HG03045 (cell line): ENCODE data around the gene GPR37.
A peak's percentile ranks its signal among the peaks of the same experiment; 100 is the strongest.

Experiments
- ATAC-seq: cut with Tn5 transposase; IDR thresholded peaks from one replicate; pipeline ENCODE4 v1.9.1; 2021; ENCODE audit warnings: mild to moderate bottlenecking, moderate library complexity; ENCODE audit not compliant: unreplicated experiment

Gene GPR37

DNA sequence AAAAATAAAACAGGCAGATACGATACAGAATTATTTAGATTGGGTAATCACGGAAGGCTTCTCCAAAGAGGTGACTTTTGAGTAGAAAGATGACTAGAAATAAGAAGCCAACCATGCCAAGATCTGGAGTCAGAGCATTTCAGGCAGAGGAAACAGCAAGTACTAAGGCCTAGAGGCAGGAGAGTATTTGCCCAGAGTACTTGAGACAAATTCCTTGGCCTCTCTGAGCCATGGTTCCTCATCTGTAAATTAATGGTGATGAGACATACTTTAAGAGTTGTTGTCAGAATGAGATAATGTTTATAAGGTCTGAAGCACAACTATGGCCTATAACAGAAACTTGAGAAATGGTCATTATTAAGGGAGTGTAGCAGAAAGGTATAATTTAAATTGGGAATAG is 15.8 kb upstream of the GPR37 start:
- no peak for ATAC-seq

DNA sequence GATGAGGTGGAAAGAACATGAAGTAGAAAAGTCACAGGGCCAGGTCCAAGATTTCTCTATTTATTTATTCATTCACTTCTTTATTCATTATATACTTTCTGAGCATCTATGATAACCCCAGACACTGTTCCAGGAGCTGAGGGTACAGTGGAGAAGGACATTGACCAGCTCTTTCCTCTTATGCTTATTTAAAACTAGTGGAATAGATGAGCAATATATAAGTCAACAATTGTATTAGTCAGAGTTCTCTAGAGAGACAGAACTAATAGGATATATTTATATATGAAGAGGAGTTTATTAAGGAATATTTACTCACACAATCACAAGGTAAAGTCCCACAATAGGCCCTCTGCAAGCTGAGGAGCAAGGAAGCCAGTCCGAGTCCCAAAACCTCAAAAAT is 15.0 kb upstream of the GPR37 start:
- ATAC-seq = no peak

DNA sequence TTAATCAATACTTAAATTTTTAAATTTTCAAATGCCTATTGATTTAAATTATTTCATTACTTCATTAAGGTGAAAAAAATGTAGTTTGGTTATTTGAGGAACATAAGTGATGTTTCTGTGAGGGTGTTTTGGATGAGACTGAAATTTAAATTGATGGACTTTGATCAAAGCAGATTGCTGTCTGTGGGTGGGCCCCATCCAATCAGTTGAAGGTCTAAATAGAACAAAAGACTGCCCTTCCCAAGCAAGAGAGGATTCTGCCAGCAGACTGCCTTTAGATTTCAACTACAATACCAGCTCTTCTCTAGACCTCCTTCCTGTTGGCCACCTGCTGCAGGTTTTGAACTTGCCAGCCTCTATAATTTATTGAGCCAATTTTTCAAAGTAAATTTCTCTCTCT is 14.5 kb upstream of the GPR37 start:
- no peak for ATAC-seq

DNA sequence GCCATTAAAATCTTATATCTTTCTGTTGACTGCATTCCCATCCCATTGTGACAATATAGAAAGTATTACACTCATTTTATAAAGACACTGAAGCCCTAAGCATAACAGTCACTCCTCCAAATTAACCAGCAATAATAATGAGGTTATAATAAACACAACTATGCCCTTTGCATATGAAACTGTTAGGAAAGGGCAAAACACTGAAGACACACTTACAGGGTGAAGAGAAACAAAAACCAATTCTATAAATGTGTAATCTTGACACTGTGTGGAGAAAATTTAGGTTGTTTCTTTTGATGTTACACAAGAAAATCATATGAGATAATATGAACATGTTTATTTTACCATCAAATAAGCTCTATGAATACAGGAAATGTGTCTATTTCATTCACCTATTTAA is 14.0 kb upstream of the GPR37 start:
- ATAC-seq = no peak

DNA sequence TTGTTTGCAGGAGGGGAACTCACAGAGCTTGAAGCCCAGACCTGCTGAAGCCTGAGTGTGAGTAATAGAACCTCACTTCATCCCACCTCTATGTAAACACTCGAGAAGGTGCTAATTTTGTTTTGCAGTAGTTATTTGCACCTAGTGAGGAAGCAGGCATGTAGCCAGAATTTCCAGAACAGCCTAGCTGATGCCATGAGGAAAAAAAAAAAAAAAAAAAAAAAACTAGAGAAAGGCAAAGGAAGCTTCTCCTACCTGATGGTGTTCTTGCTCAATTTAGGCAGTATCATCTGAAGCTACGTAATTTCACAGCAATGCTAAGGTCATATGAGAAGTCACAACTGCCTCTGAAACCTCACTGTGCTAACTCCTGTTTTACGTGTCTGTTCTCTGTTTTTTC is 13.6 kb upstream of the GPR37 start:
- ATAC-seq = no peak

DNA sequence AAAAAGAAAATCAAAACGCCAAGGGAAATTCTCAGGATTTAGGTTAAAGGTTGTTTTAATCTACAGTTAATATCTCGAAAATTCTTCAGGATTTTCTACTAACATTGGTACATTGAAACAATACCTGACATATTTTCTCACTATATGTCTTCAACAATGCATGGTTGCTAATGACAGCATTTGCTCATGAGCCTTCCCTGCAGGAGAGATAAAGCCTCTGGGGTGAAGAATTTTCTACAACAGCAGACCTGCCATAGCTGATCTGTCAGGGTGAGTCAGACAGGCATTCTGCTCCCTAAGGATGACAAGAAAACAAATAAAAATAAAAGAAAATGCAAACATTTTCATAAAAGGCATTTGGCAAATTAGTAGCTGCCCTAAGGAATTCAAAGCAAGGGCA is 11.7 kb upstream of the GPR37 start:
- ATAC-seq = no peak

DNA sequence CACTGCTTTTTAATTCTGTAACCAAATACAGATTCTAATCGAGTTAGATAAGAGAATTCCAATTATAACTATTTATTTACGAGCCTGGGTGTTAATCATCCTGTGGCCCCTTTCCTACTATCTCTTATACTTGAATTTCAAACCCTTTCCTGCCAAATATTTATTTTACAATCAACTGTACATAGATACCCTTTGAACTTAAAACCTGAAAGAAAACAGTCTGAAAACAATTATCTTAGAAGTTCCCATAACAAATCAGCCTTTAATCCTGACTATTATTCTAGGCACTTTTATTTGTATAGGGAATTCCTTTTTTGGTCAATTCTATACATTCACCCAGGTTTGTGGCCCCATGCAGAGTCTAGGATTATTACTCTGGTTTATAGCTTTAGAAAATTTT is 10.6 kb upstream of the GPR37 start:
- ATAC-seq = no peak

DNA sequence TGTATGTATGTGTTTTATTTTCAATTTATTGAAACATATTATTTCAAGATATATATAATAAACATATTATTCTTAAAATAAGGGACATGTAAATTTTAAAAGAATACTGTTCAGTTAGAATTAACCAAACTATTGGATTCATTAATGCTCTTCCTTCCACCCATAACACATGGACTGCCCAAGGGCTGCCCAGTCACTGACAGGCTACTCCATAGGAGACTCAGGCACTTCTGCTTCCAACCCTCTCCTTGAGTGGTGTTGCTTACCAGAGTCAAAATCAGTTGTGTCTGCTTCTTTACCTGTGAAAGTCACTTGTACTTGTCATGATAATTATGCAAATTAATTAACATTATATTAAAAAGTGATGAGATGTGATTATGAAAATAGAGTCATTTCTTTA is 9.8 kb upstream of the GPR37 start:
- ATAC-seq = no peak

DNA sequence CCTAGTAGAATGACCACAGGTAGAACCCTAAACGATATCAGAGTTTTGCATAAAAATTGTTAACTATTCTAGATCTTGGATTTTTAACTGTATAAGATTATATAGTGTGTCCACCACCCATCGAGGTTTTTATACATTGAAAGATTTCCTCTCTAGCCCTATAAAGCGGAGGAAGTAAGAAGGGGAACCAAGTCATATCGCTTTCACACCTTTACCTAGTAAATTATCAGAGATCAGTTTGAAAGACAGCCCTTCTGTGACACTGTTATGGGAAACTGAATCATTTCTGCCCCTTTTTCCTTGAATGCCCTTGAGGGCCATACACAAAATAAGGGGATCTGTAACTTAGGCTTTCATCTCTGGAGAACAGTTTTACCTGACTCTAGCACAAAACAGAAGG is 8.3 kb upstream of the GPR37 start:
- ATAC-seq = no peak

DNA sequence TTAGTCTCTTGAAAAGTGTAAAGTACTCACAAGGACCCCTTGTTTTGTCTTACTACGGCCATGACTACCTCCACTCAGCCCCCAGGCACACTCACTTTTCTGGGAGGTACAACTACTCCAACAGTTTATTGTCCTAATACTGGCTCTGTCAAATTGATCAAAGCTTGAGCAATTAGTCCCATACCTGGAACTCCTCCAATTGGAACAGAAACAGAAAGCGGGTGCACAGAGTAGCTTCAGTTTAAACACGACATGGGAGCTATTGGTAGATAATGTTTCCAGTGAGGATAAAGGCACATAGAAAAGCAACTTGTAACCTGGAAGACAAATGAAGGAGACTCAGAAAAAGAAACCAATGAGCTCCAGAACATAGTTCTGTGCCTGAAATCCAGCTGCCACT is 7.7 kb upstream of the GPR37 start:
- ATAC-seq = no peak

DNA sequence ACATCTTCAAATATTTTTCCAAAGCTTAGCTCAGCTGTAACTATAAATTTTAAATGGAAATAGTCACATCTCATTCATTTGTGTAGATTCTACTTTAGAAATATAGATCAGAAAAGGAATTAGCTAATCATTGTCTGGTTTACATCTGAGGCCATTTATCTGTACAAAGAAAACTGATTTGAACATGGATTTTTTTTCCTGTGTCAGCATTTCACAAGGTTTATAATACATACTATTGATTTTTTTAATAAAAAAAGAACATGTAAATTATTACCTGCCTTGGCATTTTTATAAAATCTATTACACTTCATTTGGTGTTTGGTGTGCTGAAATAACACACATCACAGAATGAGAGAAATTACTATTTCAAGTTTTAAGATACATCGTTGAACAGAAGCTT is 3.5 kb upstream of the GPR37 start:
- no peak for ATAC-seq

DNA sequence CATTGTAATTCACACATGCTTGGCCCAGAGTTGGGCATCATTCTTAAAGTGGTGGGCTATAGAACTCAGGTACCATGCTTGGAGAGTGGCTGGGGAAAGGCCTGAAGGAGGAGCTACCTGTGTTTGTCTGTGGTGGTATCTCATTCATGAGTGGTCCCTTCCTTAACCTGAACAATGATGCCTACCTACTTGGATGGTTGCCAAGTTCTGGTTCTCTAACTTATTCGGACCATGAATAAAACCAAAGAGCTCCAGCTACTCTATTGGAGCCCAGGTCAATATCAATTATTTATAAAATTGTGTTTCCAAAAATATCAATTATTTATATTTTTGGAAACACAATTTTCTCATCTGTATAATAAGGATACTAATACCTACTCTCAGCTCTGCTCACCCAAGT is 2.9 kb upstream of the GPR37 start:
- ATAC-seq = no peak

DNA sequence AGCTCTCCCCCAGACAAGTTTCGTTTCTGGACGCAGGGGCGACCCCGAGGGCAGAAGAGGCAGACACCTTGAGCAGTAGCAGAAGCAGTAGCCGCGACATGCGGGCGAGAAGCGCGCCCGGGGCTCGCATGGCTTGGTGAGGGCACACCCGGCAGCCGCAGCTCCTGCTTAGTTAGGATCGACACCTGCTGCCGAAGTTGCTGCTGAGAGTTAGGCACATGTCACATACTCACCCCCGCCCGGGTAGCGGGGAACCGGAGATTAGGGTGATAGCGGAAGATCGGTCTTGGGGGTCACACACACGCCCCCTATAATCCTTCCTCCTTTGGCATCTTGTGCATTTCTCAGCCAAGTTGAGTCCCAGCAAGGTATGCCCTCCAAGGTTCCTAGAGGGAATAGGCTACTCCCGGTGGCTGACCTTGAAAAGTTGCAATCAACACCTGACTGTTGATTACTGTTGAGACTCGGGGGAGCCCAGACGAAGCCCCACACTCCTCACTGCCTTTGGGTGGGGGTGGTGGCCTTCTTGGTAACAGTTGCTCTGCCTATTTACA is 668 bp downstream of the GPR37 start:
- ATAC-seq = peak; percentile 41

DNA sequence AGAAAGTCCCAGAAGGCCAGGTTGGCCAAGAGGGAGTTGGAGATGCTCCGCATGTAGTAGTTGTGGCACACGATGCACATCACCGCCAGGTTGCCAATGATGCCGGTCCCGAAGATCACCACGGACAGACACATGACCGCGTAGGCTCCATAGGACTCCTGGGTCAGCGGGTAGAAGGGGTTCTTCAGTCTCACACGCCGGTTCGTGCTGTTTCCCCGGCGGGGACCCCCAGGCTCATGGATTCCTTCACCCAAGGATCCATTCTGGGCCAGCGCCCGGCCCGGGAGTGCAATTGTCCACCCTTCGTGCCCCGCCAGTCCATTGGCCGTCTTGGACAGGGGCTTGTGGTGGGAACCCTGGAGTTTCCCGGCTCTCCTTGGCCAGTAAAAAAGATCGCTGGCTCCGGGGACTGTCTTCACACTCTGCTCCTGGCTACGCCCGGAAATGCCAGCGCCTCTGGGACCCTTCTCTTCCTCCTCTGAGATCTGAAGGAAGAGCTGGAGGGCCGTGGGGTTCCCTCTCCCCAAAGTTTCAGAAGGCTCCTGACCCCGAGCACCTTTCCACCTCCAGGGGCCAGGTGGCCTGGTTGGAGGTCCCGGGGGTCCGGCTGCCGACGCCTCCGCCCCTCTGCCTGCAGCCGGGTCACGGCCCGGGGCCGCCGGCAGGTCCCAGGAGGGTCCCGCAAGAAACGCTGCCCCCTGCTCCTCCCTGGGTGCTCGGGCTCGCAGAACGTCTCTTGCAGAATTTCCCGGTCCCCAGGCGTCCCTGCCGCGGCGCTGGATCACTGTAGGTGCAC is 1.3 kb downstream of the GPR37 start:
- ATAC-seq = no peak

DNA sequence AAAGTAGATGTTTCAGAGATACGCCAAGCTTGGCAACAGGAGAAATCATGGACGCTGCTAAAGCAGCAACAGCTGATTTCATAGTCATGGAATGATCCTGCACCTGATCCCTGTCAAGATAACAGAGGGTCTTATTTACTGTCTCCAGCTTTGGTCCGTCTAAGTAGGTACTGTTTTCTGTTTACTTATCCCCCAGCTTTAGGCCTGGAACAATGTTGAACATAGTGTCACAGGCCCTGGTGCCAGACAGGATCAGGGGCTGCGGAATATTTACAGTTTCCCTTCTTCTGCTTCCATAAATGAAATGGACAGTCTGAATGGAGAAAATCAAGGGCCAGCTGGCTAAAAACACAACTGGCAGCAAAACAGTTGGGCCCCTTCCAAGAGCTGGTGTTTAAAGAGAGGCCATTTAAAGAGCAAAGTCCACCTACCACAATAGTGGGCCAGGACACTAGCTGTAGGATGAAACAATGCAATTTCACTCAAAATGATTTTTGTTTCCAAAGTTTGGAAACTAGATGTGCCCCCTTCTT is 2.9 kb downstream of the GPR37 start:
- ATAC-seq = no peak

DNA sequence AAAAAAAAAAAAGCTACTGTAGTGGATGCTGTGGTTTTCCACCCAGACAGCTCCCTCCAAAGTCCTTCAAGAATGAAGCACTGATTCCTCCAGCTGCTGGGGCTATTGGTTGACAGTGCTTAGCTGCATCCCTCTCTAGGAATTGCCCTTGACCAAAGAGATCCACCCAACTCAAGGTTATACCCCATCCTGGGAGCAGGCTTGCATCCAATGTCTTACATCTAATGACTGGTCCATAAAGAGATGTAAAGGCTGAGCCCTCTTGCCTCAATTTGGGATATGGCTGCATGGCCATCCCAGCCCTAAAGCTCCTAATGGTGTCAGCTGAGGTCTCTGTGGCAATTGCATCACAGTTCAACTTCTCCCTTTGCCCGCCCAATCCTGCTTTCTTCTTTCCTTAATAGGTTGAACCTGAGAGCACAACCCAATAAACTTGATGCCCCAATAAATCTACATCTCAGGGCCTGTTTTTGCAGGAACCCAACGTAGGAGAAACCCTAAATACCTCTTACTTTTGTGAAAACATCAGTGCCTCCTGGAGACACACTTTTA is 4.4 kb downstream of the GPR37 start:
- ATAC-seq = no peak

DNA sequence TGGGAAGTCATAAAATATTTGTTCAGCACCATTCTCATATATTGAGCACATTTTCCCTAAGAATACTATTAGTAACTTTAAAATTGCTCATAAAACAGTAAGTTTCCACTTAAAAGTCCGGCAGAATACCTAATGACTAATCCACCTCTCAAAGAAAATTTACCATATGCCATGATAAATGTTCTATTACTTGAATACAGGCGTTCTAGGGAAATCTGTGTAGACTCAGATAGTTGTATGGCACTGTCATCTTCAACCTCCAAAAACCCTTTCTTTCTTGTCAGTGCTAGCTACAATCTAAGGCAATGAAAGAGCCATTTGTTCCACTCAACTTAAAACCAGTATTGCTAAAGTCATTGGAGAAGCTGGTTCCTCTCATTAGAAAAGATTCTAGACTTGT is 7.3 kb downstream of the GPR37 start:
- no peak for ATAC-seq

DNA sequence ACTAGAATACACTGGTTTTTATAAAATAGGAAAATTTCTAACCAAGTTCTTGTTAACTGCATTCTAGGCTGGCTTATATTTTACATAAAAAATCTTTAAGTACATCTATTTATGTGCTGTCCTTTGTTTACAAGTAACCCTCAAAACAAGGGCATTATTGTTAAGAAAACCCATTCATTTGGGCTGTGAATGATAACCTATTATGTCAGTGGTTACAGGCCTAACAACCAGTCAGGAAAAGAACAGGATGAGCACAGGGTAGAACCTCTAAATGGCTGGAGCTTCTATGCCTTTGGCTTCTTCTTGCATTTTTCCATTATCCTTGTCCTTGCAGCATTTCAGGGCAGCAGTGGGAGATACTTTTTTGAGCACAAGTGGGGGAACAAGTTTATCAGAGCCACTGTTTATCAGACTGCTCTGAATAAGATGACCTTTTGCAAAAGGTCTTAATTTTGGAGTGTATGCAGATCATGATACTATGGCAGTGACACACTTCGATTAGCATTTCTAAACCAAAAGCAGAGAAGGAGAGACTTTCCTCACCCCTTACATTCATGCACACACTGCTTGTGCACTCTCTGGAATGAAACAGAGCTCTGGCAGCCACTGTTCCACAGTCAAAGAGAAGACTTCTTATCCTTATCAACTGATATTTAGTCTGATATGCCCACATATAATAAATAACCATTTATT is 10.9 kb downstream of the GPR37 start:
- ATAC-seq = no peak

DNA sequence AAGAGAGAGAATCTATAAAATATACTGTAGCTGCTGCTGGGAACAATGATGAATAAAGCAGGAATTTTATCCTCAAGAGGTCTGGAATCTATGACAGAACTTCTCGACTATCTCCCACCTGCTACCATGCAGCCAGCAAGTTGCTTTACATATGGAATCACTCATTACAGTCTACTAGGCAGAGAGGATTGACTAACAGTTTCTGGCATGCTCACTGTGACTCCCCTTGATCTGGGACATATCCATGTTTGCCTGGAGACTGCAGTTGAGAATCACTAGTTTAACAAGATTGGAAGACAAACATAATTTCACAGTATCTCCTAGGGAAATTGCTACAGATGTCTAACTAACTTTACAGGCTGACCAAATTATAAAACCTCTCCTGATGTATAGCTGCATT is 13.3 kb downstream of the GPR37 start:
- no peak for ATAC-seq

DNA sequence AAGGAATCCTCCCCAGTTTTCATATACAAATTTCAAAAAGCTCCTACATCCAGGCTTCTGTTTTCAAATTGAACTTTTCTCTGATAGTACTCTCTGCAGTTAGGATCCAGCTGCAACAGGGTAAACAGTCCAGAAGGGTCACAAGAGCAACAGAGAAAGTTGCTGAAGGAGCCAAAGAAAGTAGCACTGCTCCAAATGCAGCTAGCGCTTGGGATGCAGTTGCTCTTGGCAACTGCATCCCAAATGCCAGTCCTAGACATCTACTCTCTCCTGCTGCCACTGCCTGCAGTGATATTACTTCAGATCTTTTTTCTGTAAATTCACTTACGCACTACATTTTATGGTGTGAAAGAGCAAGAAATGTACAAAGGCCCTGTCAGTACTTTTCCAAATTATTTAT is 14.6 kb downstream of the GPR37 start:
- no peak for ATAC-seq

DNA sequence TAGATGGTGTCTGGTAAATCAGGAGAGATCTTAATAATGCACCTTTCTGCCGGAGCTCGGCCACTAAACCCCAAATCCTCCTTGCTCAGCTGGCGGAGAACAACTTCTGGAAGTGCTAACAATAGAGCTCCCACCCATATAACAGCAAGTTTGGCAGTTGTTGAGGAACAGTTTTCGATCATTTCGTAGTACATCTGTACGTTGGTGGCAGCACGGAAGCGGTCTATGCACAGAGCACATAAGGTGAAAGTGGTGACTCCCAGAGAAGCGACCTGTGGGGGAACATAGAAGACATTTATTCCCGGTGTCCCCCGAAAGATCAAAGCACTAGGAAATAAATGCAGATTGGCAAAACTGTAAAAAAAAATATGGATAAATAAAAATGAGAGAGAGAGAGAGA is 18.5 kb downstream of the GPR37 start:
- no peak for ATAC-seq

DNA sequence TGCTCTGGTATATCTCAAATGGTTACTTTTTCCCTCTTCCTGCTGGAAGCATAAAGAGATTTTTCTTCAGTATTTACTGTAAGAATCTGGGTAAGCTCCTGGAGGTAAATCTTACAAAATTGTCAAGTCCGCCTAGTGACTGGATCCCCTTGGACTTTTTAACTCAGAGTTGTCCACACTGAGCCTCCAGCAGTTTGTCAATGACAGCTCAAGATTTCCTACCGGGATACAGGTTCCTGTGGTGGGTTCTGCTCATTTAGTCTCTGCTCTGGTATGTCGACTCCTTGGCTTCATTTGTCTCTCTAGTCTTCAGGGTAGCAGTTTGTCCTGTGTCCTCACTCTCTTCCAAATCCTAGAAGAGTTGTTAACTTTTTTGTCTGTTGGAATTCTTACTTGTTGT is 27.0 kb downstream of the GPR37 start:
- ATAC-seq = no peak
